ENCODE measurements around the gene PFKFB4. TPM values are rescaled to one million over a fixed set of nuclear protein-coding genes. Genes with fewer than 3 reads are reported as not detected.

The PFKFB4 gene
- polyA plus RNA-seq, 1 of the 3 experiments (the other 2 are of a cell fraction), result 5.7 TPM

- CTCF ChIA-PET, result interaction anchor here (0.8 to 1.7 kb wide), 4 partner anchors 12 to 125 kb away, joined by 3 to 5 read pairs (median 4); partner anchors contain the start of gene SLC26A6
- Histone ChIP-seq H2AFZ (ENCODE audit: low read depth) (peak overlapping the region; percentile 76; the same call in 1 of the 2 replicates), H3K4me2 (peak overlapping the region; percentile 66), H3F3A (replicated peaks; ENCODE audit: insufficient read depth) (peaks cover 34% of the 10 kb centered on the region), H3K4me3 (ENCODE audit: low read depth in 2 of 2, low read length in 1 of 2) (peak overlapping the region in 1 of 2 experiments; percentile 6; a peak in 1 of 4 replicates), H3K9me2 (no peaks in the 10 kb centered on the region), H3K9ac (no peak overlapping the region), H3K79me2 (ENCODE audit: insufficient read depth) (0 out of 2 replicates have a peak, but pooled peaks cover under 1% of the 10 kb centered on the region), H3K36me3 (replicated peaks in 1 of 2; ENCODE audit: control insufficient read depth in 1 of 2, insufficient read depth in 2 of 2, low read length in 1 of 2) (no peaks in the 10 kb centered on the region), H3K27ac (ENCODE audit: low read depth in 2 of 2, low read length in 1 of 2) (peak overlapping the region; percentile 59 to 83), H3K27me3 (ENCODE audit: insufficient read depth) (no peaks in the 10 kb centered on the region), H3K9me3 (no peaks in the 10 kb centered on the region), H3K4me1 (ENCODE audit: control insufficient read depth in 1 of 2, insufficient read depth in 2 of 2, low read depth in 1 of 2, low read length in 1 of 2) (peaks cover 57 to 84% of the 10 kb centered on the region in 2 experiments; a peak in 3 of 4 replicates), H4K20me1 (ENCODE audit: insufficient read depth) (no peaks in the 10 kb centered on the region)
- POLR2A ChIA-PET, result no interaction called here
- peak; percentile 83 for DNase-seq
- 67% methylated on average over 11 of the region's 21 CpGs for WGBS (ENCODE audit: low lambda C conversion rate)
- no peak for TF ChIP-seq POLR2AphosphoS5 (IDR thresholded peaks at IDR 0.05; ENCODE audit: low read depth, low read length)
- peak; percentile 52; the same call in 1 of the 2 replicates for TF ChIP-seq MAX (IDR thresholded peaks at IDR 0.05; ENCODE audit: low read depth)
- TF ChIP-seq, protein P1, sequence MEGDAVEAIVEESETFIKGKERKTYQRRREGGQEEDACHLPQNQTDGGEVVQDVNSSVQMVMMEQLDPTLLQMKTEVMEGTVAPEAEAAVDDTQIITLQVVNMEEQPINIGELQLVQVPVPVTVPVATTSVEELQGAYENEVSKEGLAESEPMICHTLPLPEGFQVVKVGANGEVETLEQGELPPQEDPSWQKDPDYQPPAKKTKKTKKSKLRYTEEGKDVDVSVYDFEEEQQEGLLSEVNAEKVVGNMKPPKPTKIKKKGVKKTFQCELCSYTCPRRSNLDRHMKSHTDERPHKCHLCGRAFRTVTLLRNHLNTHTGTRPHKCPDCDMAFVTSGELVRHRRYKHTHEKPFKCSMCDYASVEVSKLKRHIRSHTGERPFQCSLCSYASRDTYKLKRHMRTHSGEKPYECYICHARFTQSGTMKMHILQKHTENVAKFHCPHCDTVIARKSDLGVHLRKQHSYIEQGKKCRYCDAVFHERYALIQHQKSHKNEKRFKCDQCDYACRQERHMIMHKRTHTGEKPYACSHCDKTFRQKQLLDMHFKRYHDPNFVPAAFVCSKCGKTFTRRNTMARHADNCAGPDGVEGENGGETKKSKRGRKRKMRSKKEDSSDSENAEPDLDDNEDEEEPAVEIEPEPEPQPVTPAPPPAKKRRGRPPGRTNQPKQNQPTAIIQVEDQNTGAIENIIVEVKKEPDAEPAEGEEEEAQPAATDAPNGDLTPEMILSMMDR (IDR thresholded peaks at IDR 0.05), result peak; percentile 29; the same call in 1 of the 2 replicates
- TF ChIP-seq RXRA (IDR thresholded peaks at IDR 0.05; ENCODE audit: borderline replicate concordance, low read depth), result no peak
- TF ChIP-seq JUND (IDR thresholded peaks at IDR 0.05), result no peak; the same call in 1 of the 2 replicates
- TF ChIP-seq MEF2A (IDR thresholded peaks at IDR 0.05; ENCODE audit: borderline replicate concordance, low read depth), result no peak
- no peak for TF ChIP-seq RFX5 (IDR thresholded peaks at IDR 0.05; ENCODE audit: low read length)
- no peak for TF ChIP-seq FOXJ3 (CRISPR knock-in tag; IDR thresholded peaks at IDR 0.05)
- no peak for TF ChIP-seq TAF1 (IDR thresholded peaks at IDR 0.05; ENCODE audit: borderline replicate concordance, low read depth, low read length)
- TF ChIP-seq, protein P2, sequence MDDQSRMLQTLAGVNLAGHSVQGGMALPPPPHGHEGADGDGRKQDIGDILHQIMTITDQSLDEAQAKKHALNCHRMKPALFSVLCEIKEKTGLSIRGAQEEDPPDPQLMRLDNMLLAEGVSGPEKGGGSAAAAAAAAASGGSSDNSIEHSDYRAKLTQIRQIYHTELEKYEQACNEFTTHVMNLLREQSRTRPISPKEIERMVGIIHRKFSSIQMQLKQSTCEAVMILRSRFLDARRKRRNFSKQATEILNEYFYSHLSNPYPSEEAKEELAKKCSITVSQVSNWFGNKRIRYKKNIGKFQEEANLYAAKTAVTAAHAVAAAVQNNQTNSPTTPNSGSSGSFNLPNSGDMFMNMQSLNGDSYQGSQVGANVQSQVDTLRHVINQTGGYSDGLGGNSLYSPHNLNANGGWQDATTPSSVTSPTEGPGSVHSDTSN (IDR thresholded peaks at IDR 0.05), result no peak
- no peak for TF ChIP-seq TCF12 (IDR thresholded peaks at IDR 0.05)
- no peak for TF ChIP-seq FOXM1 (IDR thresholded peaks at IDR 0.05; ENCODE audit: low read depth)
Observed at GRCh38 chr3:48561045-48561736, 4.6 kb upstream of the PFKFB4 start.

DNA sequence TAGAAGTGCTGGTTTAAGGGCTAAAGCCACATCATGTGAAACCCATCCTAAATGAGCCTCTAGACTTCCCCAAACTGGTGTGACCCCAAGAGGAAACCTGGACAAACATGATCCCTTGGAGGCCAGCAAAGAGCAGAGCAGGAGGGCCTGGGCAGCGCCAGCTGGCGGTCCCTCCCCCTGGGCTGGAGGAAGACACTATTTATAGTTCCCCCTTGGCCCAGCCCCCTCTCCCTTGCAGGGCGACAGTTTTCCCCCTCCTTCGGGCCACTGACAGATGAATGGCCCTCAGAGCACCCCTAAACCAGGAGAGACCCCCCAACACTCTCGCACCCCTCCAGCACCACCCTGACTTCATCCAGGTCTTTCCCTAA, 4.0 kb upstream of the PFKFB4 start:
- Histone ChIP-seq H3K27ac (ENCODE audit: low read depth in 2 of 2, low read length in 1 of 2) (peak overlapping the region; percentile 59 to 83), H3K27me3 (ENCODE audit: insufficient read depth) (no peaks in the 10 kb centered on the region), H3K9me2 (no peaks in the 10 kb centered on the region), H4K20me1 (ENCODE audit: insufficient read depth) (no peaks in the 10 kb centered on the region), H3K4me3 (ENCODE audit: low read depth in 2 of 2, low read length in 1 of 2) (peak overlapping the region in 1 of 2 experiments; percentile 6; a peak in 1 of 4 replicates), H3K9ac (no peak overlapping the region), H3K4me2 (peak overlapping the region; percentile 66), H3K36me3 (replicated peaks in 1 of 2; ENCODE audit: control insufficient read depth in 1 of 2, insufficient read depth in 2 of 2, low read length in 1 of 2) (no peaks in the 10 kb centered on the region), H3F3A (replicated peaks; ENCODE audit: insufficient read depth) (peaks cover 33% of the 10 kb centered on the region), H3K4me1 (ENCODE audit: control insufficient read depth in 1 of 2, insufficient read depth in 2 of 2, low read depth in 1 of 2, low read length in 1 of 2) (peaks cover 51 to 83% of the 10 kb centered on the region in 2 experiments; a peak in 3 of 4 replicates), H2AFZ (ENCODE audit: low read depth) (no peak overlapping the region), H3K79me2 (ENCODE audit: insufficient read depth) (peaks cover 6% of the 10 kb centered on the region; the same call in 1 of the 2 replicates), H3K9me3 (no peaks in the 10 kb centered on the region)
- 75% methylated on average over 3 of the region's 5 CpGs for WGBS (ENCODE audit: low lambda C conversion rate)
- POLR2A ChIA-PET, result no interaction called here
- peak; percentile 39 for DNase-seq
- TF ChIP-seq RCOR1 (IDR thresholded peaks at IDR 0.05; ENCODE audit: low read length), result no peak
- TF ChIP-seq FOXJ3 (CRISPR knock-in tag; IDR thresholded peaks at IDR 0.05), result no peak
- TF ChIP-seq, protein P1 (IDR thresholded peaks at IDR 0.05), result no peak
- TF ChIP-seq ZBTB33 (IDR thresholded peaks at IDR 0.05; ENCODE audit: borderline replicate concordance, low read depth), result no peak
- TF ChIP-seq IRF3 (IDR thresholded peaks at IDR 0.05; ENCODE audit: low read depth, low read length), result no peak
- CTCF ChIA-PET, result interaction anchor here (0.8 to 1.3 kb wide), 3 partner anchors 53 to 99 kb away, joined by 3 read pairs; partner anchors contain the start of gene SLC26A6
